ENCODE data around the gene LRP8.

The LRP8 gene

DNA sequence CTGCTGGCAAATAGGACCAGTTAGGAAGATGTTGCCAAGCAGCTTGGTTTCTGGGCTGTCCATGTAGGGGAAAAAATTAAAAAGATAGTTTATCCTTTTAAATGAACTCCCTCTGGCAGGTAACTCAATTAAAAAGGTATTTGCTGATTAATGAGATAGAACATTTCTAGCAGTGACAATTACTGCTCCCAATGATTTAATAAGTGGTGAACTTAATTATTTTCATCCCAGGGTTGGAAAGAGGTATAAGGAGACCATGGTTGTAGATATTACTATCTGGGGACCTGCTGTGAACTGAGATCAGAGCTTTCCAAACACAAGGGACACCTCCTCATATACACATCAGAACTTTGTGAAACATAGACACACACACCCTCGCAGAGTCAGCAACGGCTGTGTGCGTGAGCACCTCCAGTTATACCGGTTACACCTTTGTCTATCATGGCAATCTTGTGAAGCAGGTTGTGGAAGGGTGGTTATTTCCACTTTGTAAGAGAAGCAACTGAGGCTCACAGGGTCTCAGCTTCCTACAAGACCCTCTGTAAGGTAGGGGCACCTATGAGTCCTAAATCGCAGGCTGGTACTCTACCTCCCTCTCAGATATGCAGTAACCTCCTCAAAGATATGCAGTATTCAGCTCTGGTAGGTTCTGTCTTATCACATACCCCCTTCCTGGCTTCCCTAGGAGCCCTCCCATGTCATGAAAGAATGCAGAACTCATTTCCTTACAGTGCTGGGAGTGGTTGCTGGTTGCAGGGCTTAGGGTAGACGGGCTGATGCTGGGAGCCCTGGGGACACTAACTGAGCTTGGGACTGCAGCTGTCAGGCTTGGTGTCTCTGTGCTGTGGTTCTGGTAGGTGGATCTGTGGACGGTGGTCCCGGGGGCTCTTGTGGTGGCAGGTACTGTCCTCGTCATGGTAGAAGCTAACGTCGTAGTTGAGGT lies 71.1 kb downstream of the LRP8 start:
- no peaks in the 10 kb centered on the region for H3K9me2 ChIP-seq (replicated peaks; ENCODE audit: low read depth, low read length)
- H3K4me2 ChIP-seq (ENCODE audit: low read depth, low read length, poor library complexity, severe bottlenecking) = no peak overlapping the region
- no peaks in the 10 kb centered on the region for H3K9me3 ChIP-seq (ENCODE audit: insufficient read depth, low read depth, low read length)
- H3K36me3 ChIP-seq (ENCODE audit: insufficient read depth, low read length) = peaks cover 74% of the 10 kb centered on the region
- no peaks in the 10 kb centered on the region for H3K79me2 ChIP-seq (ENCODE audit: insufficient read depth, low read length)
- H3K4me3 ChIP-seq (ENCODE audit: low read length, poor library complexity, severe bottlenecking) = no peak overlapping the region
- H3K4me1 ChIP-seq (ENCODE audit: insufficient read depth, low read length, poor library complexity, severe bottlenecking) = no peaks in the 10 kb centered on the region
- H3F3A ChIP-seq (ENCODE audit: low read depth) = no peaks in the 10 kb centered on the region
- no peak overlapping the region for H2AFZ ChIP-seq (ENCODE audit: low read length)
- TF ChIP-seq, protein P1, sequence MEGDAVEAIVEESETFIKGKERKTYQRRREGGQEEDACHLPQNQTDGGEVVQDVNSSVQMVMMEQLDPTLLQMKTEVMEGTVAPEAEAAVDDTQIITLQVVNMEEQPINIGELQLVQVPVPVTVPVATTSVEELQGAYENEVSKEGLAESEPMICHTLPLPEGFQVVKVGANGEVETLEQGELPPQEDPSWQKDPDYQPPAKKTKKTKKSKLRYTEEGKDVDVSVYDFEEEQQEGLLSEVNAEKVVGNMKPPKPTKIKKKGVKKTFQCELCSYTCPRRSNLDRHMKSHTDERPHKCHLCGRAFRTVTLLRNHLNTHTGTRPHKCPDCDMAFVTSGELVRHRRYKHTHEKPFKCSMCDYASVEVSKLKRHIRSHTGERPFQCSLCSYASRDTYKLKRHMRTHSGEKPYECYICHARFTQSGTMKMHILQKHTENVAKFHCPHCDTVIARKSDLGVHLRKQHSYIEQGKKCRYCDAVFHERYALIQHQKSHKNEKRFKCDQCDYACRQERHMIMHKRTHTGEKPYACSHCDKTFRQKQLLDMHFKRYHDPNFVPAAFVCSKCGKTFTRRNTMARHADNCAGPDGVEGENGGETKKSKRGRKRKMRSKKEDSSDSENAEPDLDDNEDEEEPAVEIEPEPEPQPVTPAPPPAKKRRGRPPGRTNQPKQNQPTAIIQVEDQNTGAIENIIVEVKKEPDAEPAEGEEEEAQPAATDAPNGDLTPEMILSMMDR (conservative IDR thresholded peaks at IDR 0.05; ENCODE audit: low read length) = no peak
- no peak for TF ChIP-seq EZH2phosphoT487 (IDR thresholded peaks at IDR 0.05; ENCODE audit: borderline replicate concordance)
- no peak overlapping the region for H3K9ac ChIP-seq (ENCODE audit: low read depth, low read length, poor library complexity, severe bottlenecking)
- H3K27me3 ChIP-seq (ENCODE audit: insufficient read depth, low read length, poor library complexity, severe bottlenecking) = no peaks in the 10 kb centered on the region
- no peaks in the 10 kb centered on the region for H4K20me1 ChIP-seq (ENCODE audit: insufficient read depth, low read length, poor library complexity, severe bottlenecking)

DNA sequence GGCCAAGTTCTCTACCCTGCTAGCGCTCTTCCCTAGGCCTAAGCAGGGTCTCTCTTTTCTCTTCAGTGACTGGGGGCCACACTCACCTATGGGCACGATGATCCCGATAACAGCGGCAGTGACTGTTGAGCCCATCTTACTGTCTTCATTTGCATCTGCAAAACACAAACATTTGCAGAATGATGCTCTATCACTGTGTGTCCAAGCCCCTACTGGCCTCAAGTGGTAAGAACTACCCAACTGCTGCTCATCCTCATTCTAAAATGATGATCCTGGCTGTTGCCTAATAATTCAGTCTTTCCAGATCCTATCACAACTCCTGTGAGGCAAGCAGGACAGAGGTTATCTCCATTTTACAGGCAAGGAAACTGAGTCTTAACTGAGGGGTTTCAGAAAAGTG lies 72.8 kb downstream of the LRP8 start:
- no peaks in the 10 kb centered on the region for H4K20me1 ChIP-seq (ENCODE audit: insufficient read depth, low read length, poor library complexity, severe bottlenecking)
- no peaks in the 10 kb centered on the region for H3K9me2 ChIP-seq (replicated peaks; ENCODE audit: low read depth, low read length)
- H3K36me3 ChIP-seq (ENCODE audit: insufficient read depth, low read length) = peaks cover 72% of the 10 kb centered on the region; the same call in 1 of the 2 replicates
- no peak overlapping the region for H2AFZ ChIP-seq (ENCODE audit: low read length)
- H3K9ac ChIP-seq (ENCODE audit: low read depth, low read length, poor library complexity, severe bottlenecking) = no peak overlapping the region
- H3F3A ChIP-seq (ENCODE audit: low read depth) = no peaks in the 10 kb centered on the region
- TF ChIP-seq, protein P1 (conservative IDR thresholded peaks at IDR 0.05; ENCODE audit: low read length) = no peak; the same call in 1 of the 2 replicates
- no peak for TF ChIP-seq EZH2phosphoT487 (IDR thresholded peaks at IDR 0.05; ENCODE audit: borderline replicate concordance)
- H3K4me1 ChIP-seq (ENCODE audit: insufficient read depth, low read length, poor library complexity, severe bottlenecking) = no peaks in the 10 kb centered on the region
- no peak overlapping the region for H3K4me2 ChIP-seq (ENCODE audit: low read depth, low read length, poor library complexity, severe bottlenecking)
- H3K9me3 ChIP-seq (ENCODE audit: insufficient read depth, low read depth, low read length) = no peaks in the 10 kb centered on the region
- H3K79me2 ChIP-seq (ENCODE audit: insufficient read depth, low read length) = no peaks in the 10 kb centered on the region
- H3K4me3 ChIP-seq (ENCODE audit: low read length, poor library complexity, severe bottlenecking) = no peak overlapping the region
- no peaks in the 10 kb centered on the region for H3K27me3 ChIP-seq (ENCODE audit: insufficient read depth, low read length, poor library complexity, severe bottlenecking)

DNA sequence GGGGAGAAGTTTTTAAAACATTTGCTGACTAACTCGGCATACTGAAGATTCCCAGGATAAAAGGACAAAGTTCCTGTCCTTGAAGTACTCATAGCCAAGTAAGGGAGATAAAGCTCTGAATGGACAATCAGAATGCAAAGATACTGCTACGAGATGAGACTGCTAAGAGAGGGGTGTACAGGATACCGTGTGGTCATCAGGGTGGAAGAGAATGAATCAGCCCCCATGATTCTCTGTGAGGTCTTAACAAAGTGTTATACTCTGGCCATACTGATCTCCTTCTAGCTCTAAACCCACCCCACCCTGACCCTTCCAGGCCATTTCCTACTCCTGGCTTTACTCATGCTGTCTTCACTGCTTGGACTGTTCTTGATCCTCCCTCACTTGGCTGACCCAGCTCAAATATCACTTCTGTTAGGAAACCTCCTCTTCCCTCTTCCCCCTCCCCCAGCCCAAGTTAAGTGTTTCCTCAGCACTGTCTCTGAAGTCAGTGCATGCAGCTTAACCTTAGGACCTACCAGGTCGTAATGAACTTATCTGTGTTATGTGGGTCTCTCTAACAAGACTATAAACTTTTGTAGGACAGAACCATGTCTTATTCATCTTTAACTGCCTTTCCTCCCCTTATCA lies 73.7 kb downstream of the LRP8 start:
- Histone ChIP-seq H3K27me3 (ENCODE audit: insufficient read depth, low read length, poor library complexity, severe bottlenecking) (no peaks in the 10 kb centered on the region), H3K4me1 (ENCODE audit: insufficient read depth, low read length, poor library complexity, severe bottlenecking) (no peaks in the 10 kb centered on the region), H3K9me2 (replicated peaks; ENCODE audit: low read depth, low read length) (no peaks in the 10 kb centered on the region), H3K79me2 (ENCODE audit: insufficient read depth, low read length) (no peaks in the 10 kb centered on the region), H3K9me3 (ENCODE audit: insufficient read depth, low read depth, low read length) (no peaks in the 10 kb centered on the region), H4K20me1 (ENCODE audit: insufficient read depth, low read length, poor library complexity, severe bottlenecking) (no peaks in the 10 kb centered on the region), H2AFZ (ENCODE audit: low read length) (no peak overlapping the region), H3K36me3 (ENCODE audit: insufficient read depth, low read length) (peaks cover 71% of the 10 kb centered on the region; the same call in 1 of the 2 replicates), H3K9ac (ENCODE audit: low read depth, low read length, poor library complexity, severe bottlenecking) (no peak overlapping the region), H3F3A (ENCODE audit: low read depth) (no peaks in the 10 kb centered on the region), H3K4me3 (ENCODE audit: low read length, poor library complexity, severe bottlenecking) (no peak overlapping the region), H3K4me2 (ENCODE audit: low read depth, low read length, poor library complexity, severe bottlenecking) (no peak overlapping the region)
- TF ChIP-seq, protein P1 (conservative IDR thresholded peaks at IDR 0.05; ENCODE audit: low read length) = no peak
- no peak for TF ChIP-seq EZH2phosphoT487 (IDR thresholded peaks at IDR 0.05; ENCODE audit: borderline replicate concordance)
